ENCODE results near the gene IFI6. TPM values are rescaled to one million over a fixed set of nuclear protein-coding genes. Genes with fewer than 3 reads are reported as not detected.
"Not testable (repeated sequence)": the region's sequence is repeated elsewhere in the genome, so short reads cannot be mapped to it uniquely, and the experiment has no call there.

The IFI6 gene
- total RNA-seq, 4 donors from 2014 or later, result 120 to 174 (median 150) TPM

DNA sequence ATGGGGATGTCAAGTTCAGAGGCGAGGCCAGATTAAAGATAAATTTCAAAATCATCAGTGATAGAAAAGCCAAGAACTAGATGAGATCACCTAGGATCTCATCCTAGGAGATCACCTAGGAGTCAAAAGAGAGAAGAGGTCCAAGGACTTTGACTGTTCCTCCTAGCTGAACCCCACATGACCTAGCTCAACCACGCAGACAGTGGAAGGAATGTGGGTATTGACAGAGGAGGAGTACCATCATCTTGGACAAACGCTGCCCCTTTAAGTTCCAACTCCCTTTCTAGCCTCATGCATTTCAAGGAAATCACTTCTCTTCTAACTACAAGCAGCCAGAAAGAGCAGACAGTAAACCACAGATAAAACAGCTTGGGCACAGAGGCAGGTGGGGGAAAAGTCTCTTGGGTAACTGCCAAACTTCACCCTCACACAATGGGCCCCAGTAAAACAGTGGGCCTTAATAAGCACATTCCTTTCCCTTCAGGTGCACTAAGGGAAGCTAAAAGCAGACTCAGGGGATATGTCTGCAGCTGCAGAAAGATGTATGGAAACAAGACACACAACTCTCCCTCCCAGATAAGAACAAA, 41.2 kb upstream of the IFI6 start:
- Histone ChIP-seq H3K4me1 (peaks cover 25 to 32% of the 10 kb centered on the region in 2 donors), H3K27me3 (no peaks in the 10 kb centered on the region), H3K27ac (peak overlapping the region; percentile 25 to 80 (median 79)), H3K9me3 (no peaks in the 10 kb centered on the region), H3K36me3 (no peaks in the 10 kb centered on the region), H3K4me3 (replicated peaks in 1 of 3) (no peak overlapping the region)
- TF ChIP-seq POLR2A (IDR thresholded peaks at IDR 0.05), result no peak
- TF ChIP-seq, protein P1, sequence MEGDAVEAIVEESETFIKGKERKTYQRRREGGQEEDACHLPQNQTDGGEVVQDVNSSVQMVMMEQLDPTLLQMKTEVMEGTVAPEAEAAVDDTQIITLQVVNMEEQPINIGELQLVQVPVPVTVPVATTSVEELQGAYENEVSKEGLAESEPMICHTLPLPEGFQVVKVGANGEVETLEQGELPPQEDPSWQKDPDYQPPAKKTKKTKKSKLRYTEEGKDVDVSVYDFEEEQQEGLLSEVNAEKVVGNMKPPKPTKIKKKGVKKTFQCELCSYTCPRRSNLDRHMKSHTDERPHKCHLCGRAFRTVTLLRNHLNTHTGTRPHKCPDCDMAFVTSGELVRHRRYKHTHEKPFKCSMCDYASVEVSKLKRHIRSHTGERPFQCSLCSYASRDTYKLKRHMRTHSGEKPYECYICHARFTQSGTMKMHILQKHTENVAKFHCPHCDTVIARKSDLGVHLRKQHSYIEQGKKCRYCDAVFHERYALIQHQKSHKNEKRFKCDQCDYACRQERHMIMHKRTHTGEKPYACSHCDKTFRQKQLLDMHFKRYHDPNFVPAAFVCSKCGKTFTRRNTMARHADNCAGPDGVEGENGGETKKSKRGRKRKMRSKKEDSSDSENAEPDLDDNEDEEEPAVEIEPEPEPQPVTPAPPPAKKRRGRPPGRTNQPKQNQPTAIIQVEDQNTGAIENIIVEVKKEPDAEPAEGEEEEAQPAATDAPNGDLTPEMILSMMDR (IDR thresholded peaks at IDR 0.05), result peak in 1 of 6 experiments; percentile 6
- WGBS, 2 donors, result 50 to 52% methylated on average over 3 of the region's 3 CpGs
- intact Hi-C loops (cut with DNase I), result no loop called here
- DNase-seq, result peak; percentile 16 to 29

DNA sequence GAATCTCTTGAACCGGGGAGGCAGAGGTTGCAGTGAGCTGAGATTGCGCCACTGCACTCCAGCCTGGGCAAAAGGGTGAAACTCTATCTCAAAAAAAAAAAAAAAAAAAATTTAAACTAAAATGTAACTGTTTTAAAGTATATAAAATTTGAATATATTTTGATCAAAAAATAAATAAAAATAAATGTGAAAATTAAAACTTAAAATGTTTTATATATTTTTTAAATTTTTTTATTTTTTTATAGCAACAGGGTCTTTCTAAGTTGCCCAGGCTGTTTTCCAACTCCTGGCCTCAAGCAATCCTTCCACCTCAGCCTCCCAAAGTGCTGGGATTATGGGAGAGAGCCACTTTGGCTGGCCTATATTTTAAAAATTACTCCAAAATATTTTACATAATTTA, 38.6 kb upstream of the IFI6 start:
- Histone ChIP-seq H3K4me1 (peaks cover 18 to 27% of the 10 kb centered on the region in 2 donors), H3K9me3 (no peaks in the 10 kb centered on the region), H3K4me3 (replicated peaks in 1 of 3) (no peak overlapping the region), H3K27me3 (no peaks in the 10 kb centered on the region), H3K36me3 (no peaks in the 10 kb centered on the region), H3K27ac (no peak overlapping the region)
- TF ChIP-seq, protein P1 (IDR thresholded peaks at IDR 0.05), result no peak
- TF ChIP-seq POLR2A (IDR thresholded peaks at IDR 0.05), result no peak
- intact Hi-C loops (cut with DNase I), result no loop called here
- DNase-seq, result no peak
- WGBS, 2 donors, result 97 to 98% methylated on average over 2 of the region's 2 CpGs

DNA sequence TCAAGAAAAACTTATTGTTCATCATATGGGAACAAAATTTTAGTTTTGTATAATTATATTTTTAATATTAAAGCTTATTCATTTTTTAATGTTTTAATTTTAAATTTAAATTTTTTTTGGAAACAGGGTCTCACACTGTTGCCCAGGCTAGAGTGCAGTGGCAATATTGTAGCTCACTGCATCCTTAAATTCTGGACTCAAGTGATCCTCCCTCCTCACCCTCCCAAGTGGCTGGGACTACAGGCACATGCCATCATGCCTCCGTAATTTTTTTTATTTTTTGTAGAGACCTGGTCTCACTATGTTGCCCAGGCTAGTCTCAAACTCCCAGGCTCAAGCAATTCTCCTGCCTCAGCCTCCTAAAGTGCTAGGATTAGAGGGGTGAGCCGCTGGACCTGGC, 33.6 kb upstream of the IFI6 start:
- H3K4me3 ChIP-seq (replicated peaks in 1 of 3), result no peak overlapping the region

DNA sequence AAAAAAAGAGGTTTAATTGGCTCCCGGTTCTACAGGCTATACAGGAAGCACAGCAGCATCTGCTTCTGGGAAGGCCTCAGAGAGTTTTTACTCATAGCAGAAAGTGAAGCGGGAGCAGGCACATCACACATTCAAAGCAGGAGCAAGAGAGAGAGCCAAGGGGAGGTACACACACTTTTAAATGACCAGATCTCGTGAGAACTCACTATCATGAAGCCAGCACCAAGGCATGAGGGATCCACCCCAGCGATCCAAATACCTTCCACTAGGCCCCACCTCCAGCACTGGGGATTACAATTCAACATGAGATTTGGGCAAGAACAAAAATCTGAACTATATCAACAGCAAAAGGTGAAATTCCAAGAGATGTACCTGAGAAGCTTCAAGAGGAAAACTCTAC, 33.0 kb upstream of the IFI6 start:
- DNase-seq, result no peak

More for the DNA sequence above, 33.6 kb upstream of the IFI6 start:
- Histone ChIP-seq H3K27ac (no peak overlapping the region), H3K9me3 (no peaks in the 10 kb centered on the region), H3K4me1 (no peaks in the 10 kb centered on the region), H3K27me3 (no peaks in the 10 kb centered on the region), H3K36me3 (no peaks in the 10 kb centered on the region)
- WGBS, 2 donors, result 80 to 84% methylated on average over 2 of the region's 2 CpGs
- intact Hi-C loops (cut with DNase I), result no loop called here
- TF ChIP-seq POLR2A (IDR thresholded peaks at IDR 0.05), result no peak
- DNase-seq, result no peak

DNA sequence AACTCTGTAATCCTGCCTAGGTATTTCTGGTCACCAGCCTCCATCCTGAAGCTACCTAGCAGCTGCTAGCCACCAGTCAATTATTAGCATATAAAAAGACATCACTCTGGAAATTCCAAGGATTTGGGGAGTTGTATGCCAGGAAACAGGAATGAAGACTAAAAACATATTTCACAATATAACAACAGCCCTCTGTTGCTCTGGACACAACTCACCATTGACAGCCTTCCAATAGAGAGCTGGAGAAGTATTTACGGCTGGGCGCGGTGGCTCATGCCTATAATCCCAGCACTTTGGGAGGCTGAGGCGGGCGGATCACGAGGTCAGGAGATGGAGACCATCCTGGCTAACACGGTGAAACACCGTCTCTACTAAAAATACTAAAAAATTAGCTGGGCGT, 24.8 kb upstream of the IFI6 start:
- H3K36me3 ChIP-seq; intact Hi-C loops (cut with DNase I); H3K27ac ChIP-seq; H3K9me3 ChIP-seq; DNase-seq; H3K27me3 ChIP-seq; H3K4me1 ChIP-seq; H3K4me3 ChIP-seq (replicated peaks in 1 of 3): not testable (repeated sequence)
- 76 to 82% methylated on average over 9 of the region's 9 CpGs for WGBS, 2 donors

More for the DNA sequence above, 33.0 kb upstream of the IFI6 start:
- Histone ChIP-seq H3K36me3 (no peaks in the 10 kb centered on the region), H3K27ac (no peak overlapping the region), H3K4me1 (no peaks in the 10 kb centered on the region), H3K9me3 (no peaks in the 10 kb centered on the region), H3K27me3 (no peaks in the 10 kb centered on the region), H3K4me3 (replicated peaks in 1 of 3) (no peak overlapping the region)
- TF ChIP-seq POLR2A (IDR thresholded peaks at IDR 0.05), result no peak
- TF ChIP-seq, protein P1 (IDR thresholded peaks at IDR 0.05), result no peak
- WGBS, 2 donors, result 82 to 91% methylated on average over 4 of the region's 4 CpGs
- intact Hi-C loops (cut with DNase I), result no loop called here

DNA sequence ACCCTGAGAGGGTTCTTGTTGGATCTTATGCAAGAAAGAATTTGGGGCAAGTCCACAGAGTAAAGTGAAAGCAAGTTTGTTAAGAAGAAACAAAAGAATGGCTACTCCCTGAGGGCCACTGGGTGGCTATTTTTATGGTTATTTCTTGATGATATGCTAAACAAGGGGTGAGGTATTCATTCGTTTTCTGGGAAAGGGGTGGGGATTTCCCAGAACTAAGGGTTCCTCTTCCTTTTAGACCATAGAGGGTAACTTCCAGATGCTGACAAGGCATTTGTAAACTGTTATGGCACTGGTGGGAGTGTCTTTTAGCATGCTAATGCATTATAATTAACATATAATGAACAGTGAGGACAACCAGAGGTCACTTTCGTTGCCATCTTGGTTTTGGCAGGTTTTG, 18.2 kb upstream of the IFI6 start:
- Histone ChIP-seq H3K4me3 (replicated peaks in 1 of 3) (no peak overlapping the region), H3K27ac (no peak overlapping the region), H3K4me1 (no peaks in the 10 kb centered on the region), H3K36me3 (no peaks in the 10 kb centered on the region), H3K27me3 (no peaks in the 10 kb centered on the region), H3K9me3 (no peaks in the 10 kb centered on the region)
- 61 to 69% methylated on average over 2 of the region's 2 CpGs for WGBS, 2 donors
- no peak for TF ChIP-seq POLR2A (IDR thresholded peaks at IDR 0.05)
- TF ChIP-seq, protein P1 (IDR thresholded peaks at IDR 0.05), result no peak
- no peak for DNase-seq
- intact Hi-C loops (cut with DNase I), result no loop called here

Data from thyroid gland (tissue), 4 donors.